ENCODE data around the gene LGR6. TPM values are rescaled to one million over a fixed set of nuclear protein-coding genes. Genes with fewer than 3 reads are reported as not detected.
A peak's percentile ranks its signal among the peaks of the same experiment; 100 is the strongest.

LGR6 gene
- total RNA-seq, 1 donor from 2014 or later: 0.35 TPM

- peak; percentile 57 for DNase-seq (ENCODE audit: low spot score)
Observed at GRCh38 chr1:202235856-202236837, 42.5 kb downstream of the LGR6 start.

GRCh38 chr1:202237052-202237451, 43.5 kb downstream of the LGR6 start:
- peak; percentile 86 for DNase-seq (ENCODE audit: low spot score)

DNA sequence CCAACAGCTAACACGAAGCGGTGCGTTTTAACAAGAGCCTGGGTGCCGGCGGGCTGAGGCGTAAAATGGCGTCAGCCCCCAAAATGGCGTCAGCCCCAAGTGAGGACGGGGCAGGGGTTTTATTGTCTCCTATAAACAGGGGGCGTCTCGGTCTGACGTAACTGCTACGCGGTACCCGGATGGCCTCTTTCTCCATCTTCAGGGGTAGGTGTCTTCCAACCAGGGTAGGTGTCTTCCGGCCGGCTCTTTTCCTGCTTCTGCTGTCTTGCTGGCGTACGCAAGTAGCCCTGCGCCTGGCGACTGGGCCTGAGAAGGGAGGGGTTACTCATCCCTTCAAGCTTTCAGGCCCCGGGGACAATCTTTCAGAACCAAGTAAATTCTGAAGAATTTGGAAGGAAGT, 45.3 kb downstream of the LGR6 start:
- peak; percentile 71 for DNase-seq (ENCODE audit: low spot score)

DNA sequence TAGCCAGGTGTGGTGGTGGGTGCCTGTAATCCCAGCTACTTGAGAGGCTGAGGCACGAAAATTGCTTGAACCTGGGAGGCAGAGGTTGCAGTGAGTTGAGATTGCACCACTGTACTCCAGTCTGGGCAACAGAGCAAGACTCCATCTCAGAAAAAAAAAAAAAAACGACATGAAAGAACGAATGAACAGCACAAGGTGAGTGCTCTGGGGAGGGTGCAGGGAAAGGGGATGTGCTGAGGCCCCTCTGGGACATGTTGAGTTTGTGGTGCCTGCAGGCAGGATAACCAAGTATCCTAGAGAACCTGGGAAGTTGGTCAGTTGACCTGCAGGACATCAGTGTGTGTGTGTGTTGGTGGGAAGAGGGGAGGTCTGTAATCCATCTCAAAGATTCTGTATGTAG, 46.6 kb downstream of the LGR6 start:
- DNase-seq (ENCODE audit: low spot score): peak; percentile 57

DNA sequence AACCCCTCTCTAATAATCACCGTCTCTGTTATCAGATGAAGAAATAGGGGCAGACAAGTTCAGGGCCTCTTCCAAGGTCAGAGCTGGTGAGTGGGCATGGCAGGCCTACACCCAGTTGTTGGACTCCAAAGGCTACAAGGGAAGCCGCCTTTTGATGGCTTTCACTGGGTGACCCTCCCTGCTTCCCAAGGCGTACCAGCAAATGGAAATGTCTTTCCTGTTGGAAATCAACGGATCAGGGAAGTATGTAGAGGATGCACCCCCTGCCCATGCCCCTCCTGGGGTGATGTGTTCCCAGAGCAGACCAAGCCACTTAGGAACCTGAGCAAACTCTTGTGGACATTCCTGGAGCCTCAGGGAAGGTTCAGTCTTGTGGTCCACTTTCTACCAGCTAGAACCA, 47.4 kb downstream of the LGR6 start:
- peak; percentile 41 for DNase-seq (ENCODE audit: low spot score)

DNA sequence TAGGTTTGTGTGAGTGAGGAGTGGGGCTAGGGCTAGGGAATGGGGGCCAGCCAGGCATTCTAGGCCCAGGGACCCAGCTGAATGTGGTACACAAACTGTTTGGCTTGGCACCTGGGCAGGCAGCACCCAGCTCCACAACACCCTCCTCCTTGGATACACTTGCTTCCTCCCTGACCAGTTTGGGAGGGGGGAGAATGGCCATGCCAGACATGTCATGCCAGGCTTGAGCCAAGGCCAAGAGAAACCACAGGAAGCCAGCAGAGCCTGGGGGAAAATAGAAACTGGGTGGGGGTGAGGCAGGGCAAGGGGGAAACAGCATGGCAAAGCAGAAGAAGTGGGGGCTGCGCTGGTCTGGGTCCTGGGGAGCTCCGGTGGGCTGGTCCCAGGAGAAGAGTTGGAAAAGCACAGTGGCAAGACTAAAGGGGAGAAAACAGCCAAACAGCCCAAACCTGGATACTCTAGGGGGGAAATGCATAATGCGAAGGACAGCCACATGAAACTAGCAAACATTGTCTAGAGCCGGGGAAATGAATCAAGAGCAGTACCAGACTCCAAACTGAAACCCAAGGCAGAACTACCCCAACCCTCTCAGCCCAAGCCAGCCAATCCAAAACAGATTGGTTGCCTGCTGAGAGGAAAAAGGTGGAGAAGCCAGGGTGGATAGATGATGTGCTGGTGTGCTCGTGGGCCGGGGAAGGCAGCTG, 47.9 kb downstream of the LGR6 start:
- DNase-seq (ENCODE audit: low spot score): peak; percentile 84

- DNase-seq (ENCODE audit: low spot score): no peak
Observed at GRCh38 chr1:202242080-202242419, 48.5 kb downstream of the LGR6 start.

DNA sequence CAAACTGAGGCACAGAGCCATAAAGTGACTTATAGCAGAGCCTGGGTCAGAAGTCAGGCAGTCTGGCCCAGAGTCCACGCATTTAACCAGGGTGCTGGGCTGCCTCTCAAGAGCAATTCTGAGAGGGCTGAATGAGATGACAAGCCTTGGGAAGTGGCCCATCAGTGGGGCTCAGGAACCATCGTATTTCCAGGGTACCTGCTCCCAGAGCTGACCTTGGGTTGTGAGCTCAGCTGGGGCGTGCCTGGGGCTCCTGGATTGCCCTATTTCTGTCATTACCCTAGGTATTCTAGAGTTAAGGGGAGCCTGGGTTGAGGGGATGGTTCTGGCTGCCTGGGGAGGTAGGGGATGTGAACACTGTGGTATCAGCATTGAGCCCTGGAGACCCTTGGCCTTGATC, 49.4 kb downstream of the LGR6 start:
- DNase-seq (ENCODE audit: low spot score): peak; percentile 43

DNA sequence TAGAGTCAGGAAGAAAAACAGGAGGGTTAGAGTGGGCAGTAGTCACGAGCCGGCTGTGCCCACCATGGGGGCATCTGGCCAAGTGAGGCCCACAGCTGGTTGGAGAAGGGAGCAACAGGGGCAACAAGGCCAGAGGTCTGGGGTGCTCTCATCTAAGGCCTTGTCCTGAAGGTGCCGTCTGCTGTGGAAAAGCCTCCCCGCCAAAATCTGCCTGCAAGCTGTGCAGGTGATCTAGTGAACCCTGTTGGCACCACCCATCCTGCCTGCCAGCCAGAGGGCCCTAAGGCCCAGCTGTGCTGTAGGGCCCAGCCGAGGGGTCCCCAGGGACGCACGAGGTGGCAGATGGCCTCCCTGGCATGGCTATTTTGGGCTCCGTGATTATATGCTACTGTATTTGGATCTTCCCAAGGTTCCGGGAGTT, 51.3 kb downstream of the LGR6 start:
- peak; percentile 88 for DNase-seq (ENCODE audit: low spot score)

GRCh38 chr1:202245391-202245790, 51.8 kb downstream of the LGR6 start:
- peak; percentile 51 for DNase-seq (ENCODE audit: low spot score)

DNA sequence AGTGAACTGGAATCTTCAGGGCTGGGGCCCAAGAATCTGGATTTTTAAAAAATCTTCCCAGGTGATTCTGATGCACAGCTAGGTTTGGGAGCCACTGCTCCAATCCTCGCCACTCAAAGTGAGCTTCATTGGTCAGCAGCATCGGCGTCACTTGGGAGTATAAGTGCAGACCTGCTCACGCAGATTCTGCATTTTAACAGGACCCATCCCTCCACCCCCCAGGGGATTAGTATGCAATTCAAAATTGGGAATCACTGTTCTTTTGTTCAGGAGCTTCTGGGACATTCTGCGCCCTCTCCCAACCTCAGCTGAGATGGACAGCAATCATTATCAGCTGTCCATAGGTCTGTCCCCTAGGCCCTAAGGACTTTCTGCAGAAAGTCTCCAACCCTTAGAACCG, 53.5 kb downstream of the LGR6 start:
- peak; percentile 71 for DNase-seq (ENCODE audit: low spot score)

- DNase-seq (ENCODE audit: low spot score): peak; percentile 60
Observed at GRCh38 chr1:202247837-202248795, 54.5 kb downstream of the LGR6 start.

DNA sequence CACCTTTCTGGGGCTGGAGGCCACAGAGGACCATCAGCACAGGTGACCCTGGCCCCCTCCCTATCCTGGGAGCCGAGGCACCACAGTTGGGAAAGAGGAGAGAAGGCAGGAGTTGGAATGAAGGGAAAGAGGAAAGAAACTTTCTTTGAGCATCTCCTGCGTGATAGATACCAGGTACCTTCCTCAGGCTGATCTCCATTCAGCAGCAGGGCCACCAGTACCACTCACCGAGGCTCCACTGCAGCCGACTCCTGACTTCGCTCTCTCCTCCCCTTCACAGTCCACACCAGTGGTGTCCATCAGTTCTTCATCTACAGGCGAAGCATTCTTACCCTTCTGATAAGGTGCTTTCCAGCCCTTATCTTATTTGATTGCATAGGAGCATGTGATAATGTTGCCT, 55.3 kb downstream of the LGR6 start:
- DNase-seq (ENCODE audit: low spot score): peak; percentile 26

GRCh38 chr1:202249436-202249835, 55.8 kb downstream of the LGR6 start:
- DNase-seq (ENCODE audit: low spot score): no peak

DNA sequence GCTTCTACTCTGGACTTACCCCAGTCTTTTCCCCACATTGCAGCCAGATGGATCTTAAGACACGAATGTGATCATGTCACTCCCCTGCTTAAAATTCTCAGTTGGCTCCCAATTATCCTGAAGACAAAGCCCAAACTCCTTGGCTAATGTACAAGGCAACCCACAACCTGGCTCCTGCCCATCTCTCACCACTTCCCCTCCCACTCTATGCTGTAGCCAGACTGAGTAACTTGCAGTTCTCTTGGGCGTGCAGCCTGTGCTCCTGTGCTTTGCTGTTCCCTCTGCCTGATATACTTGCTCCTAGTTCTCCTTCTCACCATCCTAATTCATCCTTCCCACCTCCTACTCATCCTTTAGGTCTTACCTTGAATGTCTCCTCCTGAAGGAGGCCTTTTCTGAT, 56.2 kb downstream of the LGR6 start:
- DNase-seq (ENCODE audit: low spot score): peak; percentile 18

GRCh38 chr1:202250982-202251381, 57.4 kb downstream of the LGR6 start:
- peak; percentile 16 for DNase-seq (ENCODE audit: low spot score)

DNA sequence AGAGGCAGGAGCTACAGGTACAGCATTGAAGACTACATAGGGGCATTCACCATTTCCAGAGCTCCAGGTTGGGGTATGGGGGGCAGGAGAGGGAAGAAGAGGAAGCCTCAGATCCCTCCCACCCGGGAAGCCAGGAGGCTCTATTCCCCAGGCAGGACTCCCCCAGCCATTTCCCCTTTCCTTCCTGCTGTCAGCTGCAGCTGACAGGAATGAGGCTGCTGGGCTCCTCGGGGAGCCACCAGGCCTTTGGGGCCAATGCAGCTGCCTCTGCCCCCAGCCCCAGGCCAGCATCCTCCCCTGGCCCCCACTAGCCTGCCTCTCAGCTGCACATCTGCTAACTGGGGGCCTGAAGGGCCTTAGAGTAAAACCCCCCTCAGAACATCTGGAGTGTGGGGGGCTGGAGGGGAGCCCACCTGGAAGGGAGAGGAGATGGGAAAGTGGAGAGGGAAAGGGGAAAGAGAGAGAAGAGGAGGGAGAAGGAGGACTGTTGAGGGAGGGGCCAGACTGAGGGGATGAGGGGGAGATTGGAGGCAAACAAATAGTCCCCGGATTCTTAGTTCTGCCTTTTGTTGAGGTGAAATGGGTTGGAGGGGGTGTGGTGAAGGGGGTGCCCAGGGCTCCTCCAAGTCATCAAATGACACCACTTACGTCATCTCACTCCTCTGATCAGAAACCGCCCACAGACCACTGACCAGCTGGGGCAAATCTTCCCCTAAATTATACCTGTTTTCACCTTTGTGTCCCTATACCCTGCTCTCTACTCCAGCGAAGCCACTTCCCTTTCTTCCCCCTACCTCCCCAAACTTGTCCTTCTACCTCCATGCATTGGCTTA, 58.0 kb downstream of the LGR6 start:
- DNase-seq (ENCODE audit: low spot score): peak; percentile 47

DNA sequence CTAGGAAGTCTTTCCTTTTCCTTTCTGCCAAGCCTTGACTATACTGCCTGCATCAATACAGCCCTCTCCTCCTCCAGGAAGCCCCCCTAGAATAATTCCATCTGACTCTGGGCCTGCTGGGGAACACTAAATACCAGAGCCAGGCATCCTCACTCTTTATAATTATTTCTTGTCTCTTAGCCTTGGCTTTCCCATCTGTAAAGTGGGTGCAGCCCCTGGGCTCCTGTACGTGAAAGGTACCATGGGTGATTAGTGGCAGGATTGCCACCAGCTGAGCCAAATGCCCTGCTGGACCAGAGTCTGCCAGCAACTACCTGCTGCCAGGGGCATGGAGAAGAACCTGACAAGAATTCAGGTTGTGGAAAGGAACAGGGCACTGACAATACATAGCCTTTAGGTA, 58.7 kb downstream of the LGR6 start:
- no peak for DNase-seq (ENCODE audit: low spot score)

DNA sequence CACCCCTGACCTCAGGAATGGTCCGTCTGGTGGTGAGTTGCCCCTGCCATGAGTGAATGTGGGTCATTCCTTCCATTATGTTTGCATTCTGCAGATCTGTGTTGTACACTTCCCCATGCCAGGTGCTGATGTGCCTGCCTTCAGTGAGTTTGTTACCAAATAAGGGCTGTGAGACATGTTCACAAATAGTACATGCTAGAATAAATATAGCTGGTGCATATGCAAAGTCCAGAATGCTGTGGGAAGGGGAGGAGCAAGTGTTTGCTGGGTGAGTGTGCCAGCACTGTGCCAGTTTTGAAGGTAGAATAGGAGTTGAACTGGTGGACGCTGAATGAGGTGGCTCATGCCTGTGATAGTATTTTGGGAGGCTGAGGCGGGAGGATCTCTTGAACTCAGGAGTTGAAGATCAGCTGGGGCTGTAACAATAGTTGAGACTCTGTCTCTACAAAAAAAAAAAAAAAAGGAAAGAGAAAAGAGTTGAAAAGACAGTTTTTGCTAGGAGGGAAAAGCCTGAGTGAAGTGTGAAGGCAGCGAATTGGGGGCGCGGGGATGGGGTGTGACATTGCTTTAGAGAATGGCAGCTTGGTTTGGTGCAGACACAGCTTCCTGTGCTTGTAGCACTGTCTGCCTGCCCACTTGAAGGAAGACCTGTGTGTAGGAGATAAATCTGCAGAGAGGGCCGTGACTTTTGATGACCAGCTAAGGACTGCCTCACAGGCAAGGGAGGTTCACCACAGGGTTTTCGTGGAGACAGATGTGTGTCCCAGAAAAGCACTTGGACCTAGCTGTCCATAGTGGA, 61.1 kb downstream of the LGR6 start:
- peak; percentile 68 for DNase-seq (ENCODE audit: low spot score)

All from mesenteric fat pad (tissue), 1 donor.